Right lung (tissue), 5 donors: ENCODE results near the gene SLC5A5. TPM values are rescaled to one million over a fixed set of nuclear protein-coding genes. Genes with fewer than 3 reads are reported as not detected.
"Not testable (repeated sequence)": the region's sequence is repeated elsewhere in the genome, so short reads cannot be mapped to it uniquely, and the experiment has no call there.

Experiments used
- DNase-seq, 2 donors: peaks; one replicate each; pipeline ENCODE4 v3.0.0-alpha.2; 2013
- polyA plus RNA-seq, 5 donors: library from polyadenylated mRNA; unstranded; fragments of 120-200 nt; gene quantifications; one replicate each; pipeline versions ENCODE4 v1.2.1 to v1.2.3, GENCODE V29; 2013; ENCODE audit warnings: inconsistent platforms in 1 of 5, low replicate concordance in 1 of 5; ENCODE audit not compliant: insufficient read length in 5 of 5, insufficient read depth in 1 of 5

Gene SLC5A5
- polyA plus RNA-seq, 5 donors, result 0.05 to 0.13 (median 0.08) TPM; not detected in 1

GRCh38 chr19:17919122-17919521 lies 47.4 kb downstream of the SLC5A5 start:
- not testable (repeated sequence) for DNase-seq

- no peak for DNase-seq
These were observed 48.8 kb downstream of the SLC5A5 start for GRCh38 chr19:17920527-17920926.

- DNase-seq, result no peak
These were observed 50.4 kb downstream of the SLC5A5 start for GRCh38 chr19:17922138-17922537.

GRCh38 chr19:17926044-17926443 lies 54.3 kb downstream of the SLC5A5 start:
- no peak for DNase-seq

GRCh38 chr19:17929056-17929455 lies 57.3 kb downstream of the SLC5A5 start:
- no peak for DNase-seq

- DNase-seq, result no peak
These were observed 59.9 kb downstream of the SLC5A5 start for GRCh38 chr19:17931532-17932191.

- peak; percentile 92 to 93 for DNase-seq
These were observed 61.0 kb downstream of the SLC5A5 start, which contains the start of gene CCDC124 for GRCh38 chr19:17932485-17933338. Gene CCDC124 (plus strand): TSS chr19:17933015. CDS start chr19:17936421, 3,406 bp downstream.

- no peak for DNase-seq
These were observed 61.8 kb downstream of the SLC5A5 start for GRCh38 chr19:17933414-17934129.

- no peak for DNase-seq
These were observed 64.6 kb downstream of the SLC5A5 start for GRCh38 chr19:17936379-17936778.

GRCh38 chr19:17937371-17937900 lies 65.7 kb downstream of the SLC5A5 start:
- no peak for DNase-seq

- DNase-seq, result no peak
These were observed 66.5 kb downstream of the SLC5A5 start for GRCh38 chr19:17938092-17938845.

- no peak for DNase-seq
These were observed 70.4 kb downstream of the SLC5A5 start for GRCh38 chr19:17942181-17942580.

- DNase-seq, result no peak
These were observed 71.0 kb downstream of the SLC5A5 start for GRCh38 chr19:17942582-17943273.

GRCh38 chr19:17943274-17944221 lies 71.8 kb downstream of the SLC5A5 start:
- DNase-seq, result no peak

- no peak for DNase-seq
These were observed 72.6 kb downstream of the SLC5A5 start for GRCh38 chr19:17944301-17944700.
